Jurkat, Clone E6-1 (cell line): ENCODE results near the gene MAFF. TPM values are rescaled to one million over a fixed set of nuclear protein-coding genes. Genes with fewer than 3 reads are reported as not detected.
"Not testable (repeated sequence)": the region's sequence is repeated elsewhere in the genome, so short reads cannot be mapped to it uniquely, and the experiment has no call there.

ENCODE experiments used
- DNase-seq: peaks from one replicate; pipeline ENCODE4 v3.0.0-alpha.2; 2011; ENCODE audit warnings: low read depth, low spot score
- H3K4me3 ChIP-seq: 2 replicates; pipeline ENCODE4 v1.5.1; 2011; ENCODE audit warnings: mild to moderate bottlenecking, low read length, control low read depth, moderate library complexity
- polyA plus RNA-seq: library from polyadenylated mRNA; unstranded; fragments of >200 nt; gene quantifications from one replicate; pipeline ENCODE4 v1.2.1, GENCODE V29; 2012; ENCODE audit warnings: missing spikeins; ENCODE audit not compliant: insufficient read length, insufficient read depth

MAFF gene
- 2.6 TPM for polyA plus RNA-seq

DNA sequence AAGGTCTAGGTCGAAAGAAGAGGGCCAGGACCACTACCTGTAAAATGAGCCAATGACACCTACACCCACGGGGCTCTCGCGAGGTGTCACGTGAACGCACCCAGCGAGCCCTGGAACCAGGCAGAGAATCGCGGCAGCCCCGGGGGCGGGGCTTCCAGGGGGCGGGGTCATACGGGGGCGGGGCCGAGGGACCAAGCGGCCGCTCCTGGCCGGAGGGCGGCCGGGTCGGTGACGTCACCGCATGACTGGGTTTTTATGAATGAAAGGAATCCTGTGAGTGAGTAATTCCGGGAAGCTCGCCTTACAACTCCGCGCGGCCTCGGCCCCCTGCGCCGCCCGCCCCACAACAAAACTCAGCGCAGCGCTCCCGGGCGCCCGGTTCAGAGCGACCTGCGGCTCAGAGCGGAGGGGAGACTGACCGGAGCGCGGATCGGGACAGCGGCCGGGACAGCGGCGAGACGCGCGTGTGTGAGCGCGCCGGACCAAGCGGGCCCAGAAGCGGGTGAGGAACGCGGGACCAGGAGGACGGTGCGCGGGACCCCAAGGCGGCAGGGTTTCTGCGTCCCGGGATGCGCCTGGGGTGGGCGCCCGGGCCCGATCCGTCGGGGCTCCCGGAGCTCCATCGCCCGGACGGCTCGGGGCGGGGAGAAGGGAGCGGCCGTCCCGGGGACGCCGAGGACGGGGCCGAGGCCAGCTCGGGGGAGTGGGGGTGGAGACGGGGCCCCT lies at the start of gene MAFF:
Gene MAFF, plus strand, starts transcription at position 284 of the 726 bp plus-strand sequence. CDS start 11,860 bp downstream, outside the sequence.
- peak within 1 kb of the TSS; percentile 61 for H3K4me3 ChIP-seq
- DNase-seq: peak; percentile 70

DNA sequence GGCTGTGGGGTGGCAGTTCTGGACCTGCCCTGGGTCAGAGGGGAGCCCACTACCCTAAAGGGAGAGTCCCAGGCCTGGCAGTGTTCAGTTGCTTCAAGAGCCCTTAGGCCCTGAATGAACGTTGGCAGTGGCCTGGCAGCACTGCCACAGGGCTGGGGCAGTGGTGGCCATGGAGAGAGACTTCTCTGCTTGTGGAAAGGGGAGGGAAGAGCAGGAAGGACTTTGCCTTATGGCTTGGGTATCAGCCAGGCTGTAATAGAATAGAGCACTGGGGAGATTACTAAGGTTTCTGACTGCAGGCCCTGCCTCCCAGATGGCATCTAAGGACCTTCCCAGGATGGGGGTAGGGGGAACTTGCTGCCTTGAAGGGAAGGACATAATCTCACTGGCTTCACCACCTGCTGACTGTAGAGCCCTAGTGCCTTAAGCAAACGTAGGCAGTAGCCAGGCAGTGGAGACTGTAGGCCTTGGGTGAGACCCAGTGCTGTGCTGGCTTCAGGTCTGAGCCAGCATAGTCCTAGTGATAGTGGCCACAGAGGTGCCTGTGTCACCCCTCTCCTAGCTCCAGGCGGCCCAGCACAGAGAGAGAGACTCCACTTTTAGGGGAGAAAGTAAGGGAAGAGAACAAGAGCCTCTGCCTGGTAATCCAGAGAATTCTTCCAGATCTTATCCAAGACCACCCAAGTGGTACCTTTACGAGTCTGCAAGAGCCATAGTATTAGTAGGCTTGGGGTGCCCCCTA lies 47.8 kb upstream of the MAFF start:
- H3K4me3 ChIP-seq: no peak overlapping the region
- no peak for DNase-seq

- DNase-seq, H3K4me3 ChIP-seq: not testable (repeated sequence)
Observed at GRCh38 chr22:38154563-38154915, 47.3 kb upstream of the MAFF start.

DNA sequence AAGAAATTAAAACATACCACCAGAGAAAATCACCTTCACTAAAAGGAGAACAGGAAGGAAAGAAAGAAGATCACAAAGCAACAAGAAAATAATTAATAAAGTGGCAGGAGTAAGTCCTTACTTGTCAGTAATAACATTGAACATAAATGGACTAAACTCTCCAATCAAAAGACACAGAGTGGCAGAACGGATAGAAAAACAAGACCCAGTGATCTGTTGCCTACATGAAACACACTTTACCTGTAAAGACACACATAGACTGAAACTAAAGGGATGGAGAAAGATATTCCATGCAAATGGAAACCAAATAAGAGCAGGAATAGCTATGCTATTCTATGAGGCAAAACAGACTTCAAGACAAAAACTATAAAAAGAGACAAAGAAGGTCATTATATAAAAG lies 46.1 kb upstream of the MAFF start:
- no peak for DNase-seq
- no peak overlapping the region for H3K4me3 ChIP-seq

GRCh38 chr22:38162881-38163843 lies 38.6 kb upstream of the MAFF start:
- no peak for DNase-seq
- H3K4me3 ChIP-seq: no peak overlapping the region

DNA sequence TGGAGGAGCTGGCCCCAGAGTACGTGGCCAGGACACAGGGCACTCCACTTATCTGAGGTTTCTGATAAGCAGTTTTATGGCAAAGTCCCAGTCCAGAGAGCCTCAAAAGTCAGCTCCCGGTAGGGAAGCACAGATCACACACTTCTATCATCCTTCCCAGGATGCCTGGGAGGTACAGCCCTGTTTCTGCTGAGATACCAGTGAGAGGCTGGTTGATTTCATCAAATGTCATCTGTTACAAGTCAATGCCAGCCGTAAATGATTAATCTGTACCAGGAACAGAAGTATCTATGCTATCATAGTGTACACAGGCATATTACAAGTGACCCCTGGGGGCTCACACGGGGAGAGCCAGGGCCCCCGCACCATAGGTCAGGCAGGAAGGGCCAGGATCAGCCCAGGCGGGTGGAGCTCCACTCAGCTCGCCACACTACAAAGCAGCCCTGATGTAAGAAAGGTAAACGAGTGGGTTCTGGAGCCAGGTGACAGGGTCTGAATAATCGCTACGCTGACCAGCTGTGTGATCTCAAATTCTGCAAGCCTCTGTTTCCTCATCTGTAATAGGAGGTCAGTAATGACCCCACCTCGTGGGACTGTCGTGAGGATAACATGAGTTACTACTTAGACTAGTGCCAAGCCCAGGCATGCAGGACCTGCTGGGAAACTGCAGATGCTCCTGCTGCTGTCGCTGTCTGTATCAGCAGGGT lies 37.8 kb upstream of the MAFF start:
- DNase-seq: no peak
- H3K4me3 ChIP-seq: no peak overlapping the region

GRCh38 chr22:38164551-38164918 lies 37.3 kb upstream of the MAFF start:
- H3K4me3 ChIP-seq: no peak overlapping the region
- DNase-seq: no peak

DNA sequence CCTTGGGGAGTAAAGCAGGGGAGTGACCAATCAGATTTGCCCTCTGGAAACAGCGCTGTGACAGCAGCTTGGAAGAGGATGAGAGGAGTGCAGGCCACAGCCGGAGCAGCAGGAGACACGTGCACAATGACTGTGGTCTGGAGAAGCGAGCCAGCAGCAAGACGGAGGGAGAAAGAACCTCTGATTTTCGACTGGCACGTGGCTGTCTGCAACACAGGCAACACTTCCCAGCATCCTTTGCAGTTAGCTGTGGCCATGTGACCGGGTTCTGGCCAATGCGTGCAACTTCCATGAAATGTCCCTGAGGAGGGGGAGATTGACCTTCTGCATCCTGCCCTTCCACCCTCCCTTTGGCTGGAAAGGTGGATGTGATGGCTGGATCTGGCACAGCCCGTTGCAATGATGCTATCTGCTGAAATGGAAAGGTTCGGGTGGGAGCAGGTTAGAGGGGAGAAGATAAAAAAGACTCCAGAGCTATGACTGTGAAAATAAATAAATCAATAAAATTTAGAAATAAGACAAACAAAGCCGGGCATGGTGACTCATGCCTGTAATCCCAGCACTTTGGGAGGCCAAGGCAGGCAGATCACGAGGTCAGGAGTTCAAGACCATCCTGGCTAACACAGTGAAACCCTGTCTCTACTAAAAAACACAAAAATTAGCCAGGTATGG lies 35.7 kb upstream of the MAFF start:
- H3K4me3 ChIP-seq: no peak overlapping the region
- no peak for DNase-seq

GRCh38 chr22:38167988-38168407 lies 33.8 kb upstream of the MAFF start:
- no peak for DNase-seq
- H3K4me3 ChIP-seq: no peak overlapping the region

GRCh38 chr22:38169116-38169515 lies 32.7 kb upstream of the MAFF start:
- no peak overlapping the region for H3K4me3 ChIP-seq
- DNase-seq: no peak

GRCh38 chr22:38170469-38170868 lies 31.3 kb upstream of the MAFF start:
- no peak for DNase-seq
- no peak overlapping the region for H3K4me3 ChIP-seq

GRCh38 chr22:38171927-38172831 lies 29.6 kb upstream of the MAFF start:
- H3K4me3 ChIP-seq: no peak overlapping the region
- no peak for DNase-seq

DNA sequence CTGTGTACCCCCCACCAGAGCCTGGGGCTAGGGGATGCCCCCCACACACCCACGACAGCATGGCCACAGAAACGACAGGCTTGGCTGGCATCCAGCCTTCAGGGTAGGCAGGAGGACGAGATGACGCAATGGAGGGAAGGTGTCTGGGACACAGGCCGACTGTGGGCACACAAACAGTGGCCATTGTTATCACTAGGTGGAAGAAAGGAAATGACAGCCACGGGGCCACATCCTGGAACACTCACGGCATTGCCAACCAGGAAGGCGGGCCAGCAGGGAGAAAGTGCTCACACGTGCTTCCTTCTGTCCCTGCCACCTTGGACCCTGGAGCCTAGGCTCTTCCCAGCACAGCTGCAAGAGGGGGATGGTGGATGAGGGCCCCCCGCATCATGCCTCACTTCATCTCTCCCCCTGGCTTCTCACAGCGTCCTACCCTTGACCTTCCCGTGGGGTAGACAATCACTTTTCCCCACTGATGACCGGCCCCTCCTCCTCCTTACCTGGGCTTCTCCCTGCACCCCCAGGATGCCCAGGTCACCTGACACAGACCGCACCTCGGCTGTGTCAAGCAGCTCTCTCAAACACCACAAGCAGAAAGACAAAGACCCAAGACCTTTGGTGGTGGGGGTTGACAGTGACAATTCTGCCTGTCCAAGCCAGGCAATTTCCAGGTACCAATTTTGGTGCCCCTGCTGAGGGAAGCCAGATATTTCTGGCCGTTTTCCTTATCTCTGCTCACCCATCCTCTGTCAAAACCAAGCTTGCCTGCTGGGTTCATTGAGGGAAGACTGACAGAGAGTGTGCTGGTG lies 28.8 kb upstream of the MAFF start:
- H3K4me3 ChIP-seq: no peak overlapping the region
- no peak for DNase-seq

GRCh38 chr22:38173641-38173906 lies 28.2 kb upstream of the MAFF start:
- H3K4me3 ChIP-seq: no peak overlapping the region

GRCh38 chr22:38174626-38175025 lies 27.2 kb upstream of the MAFF start:
- no peak for DNase-seq
- no peak overlapping the region for H3K4me3 ChIP-seq

More at GRCh38 chr22:38173641-38173906, 28.2 kb upstream of the MAFF start:
- DNase-seq: no peak

DNA sequence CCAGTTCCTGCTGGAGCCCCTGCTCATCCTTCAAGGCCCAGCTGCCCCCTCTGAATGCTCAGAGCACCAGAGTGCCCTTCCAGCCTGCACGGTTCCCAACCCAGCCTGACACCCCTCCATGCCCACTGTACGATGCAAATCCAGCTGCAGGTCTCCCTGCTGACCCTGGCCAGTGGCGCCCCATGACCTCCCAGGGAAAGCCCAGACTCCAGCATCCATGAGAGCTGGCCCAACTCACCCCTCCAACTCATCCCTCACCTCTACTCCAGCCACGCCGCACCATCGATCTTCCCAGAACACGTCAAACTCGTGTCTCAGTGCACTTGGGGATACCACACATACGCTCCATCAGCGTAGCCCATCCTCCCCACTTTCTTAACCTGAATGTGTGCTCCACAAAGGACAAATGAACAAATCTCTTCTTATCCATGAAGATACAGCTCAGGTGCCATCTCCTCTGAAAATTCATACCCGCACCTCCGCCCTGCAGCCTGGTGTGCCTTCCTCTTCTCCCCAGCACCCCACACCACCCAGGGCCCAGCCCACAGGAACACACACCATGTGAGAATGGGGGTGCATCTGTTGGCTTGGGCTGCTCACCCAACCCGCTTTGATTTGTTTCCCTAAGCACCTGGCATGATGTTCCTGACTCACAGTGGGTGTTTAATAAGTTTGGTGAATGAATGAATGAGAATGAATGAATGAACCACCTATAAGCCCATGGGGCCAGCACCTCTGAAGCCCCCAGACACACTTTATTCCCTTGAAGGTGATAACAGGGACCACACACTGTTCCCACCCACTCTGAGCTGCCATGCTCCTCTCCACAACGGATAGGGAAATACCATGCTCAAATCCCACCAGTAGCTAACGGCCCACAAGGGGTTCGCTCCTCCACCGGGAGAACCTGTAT lies 26.3 kb upstream of the MAFF start:
- no peak for DNase-seq
- H3K4me3 ChIP-seq: no peak overlapping the region
